SK-N-SH (cell line): ENCODE results near the gene MRAP2. TPM values are rescaled to one million over a fixed set of nuclear protein-coding genes. Genes with fewer than 3 reads are reported as not detected.

Source experiments
- CTCF ChIA-PET: fragments of 300-600, 350-600 bp; formaldehyde crosslinking; extraction: SDS; loops from one replicate; lab custom pipeline; 2021; lab: Yijun Ruan, JAX
- POLR2A ChIA-PET: fragments of 350-600 bp; sonication (Branson Sonifier 250); formaldehyde crosslinking; extraction: SDS; loops from one replicate; lab custom pipeline; 2020; ENCODE audit warnings: antibody characterized with exemption, inconsistent platforms; lab: Yijun Ruan, JAX
- DNase-seq: peaks from one replicate; pipeline ENCODE4 v3.0.0; 2012
- H2AFZ ChIP-seq: fragments of 200-600 bp; sonication (generic); 2 replicates; pipeline ENCODE4 v1.8.1; 2016; ENCODE audit warnings: antibody characterized with exemption, mild to moderate bottlenecking, low read depth
- H3F3A ChIP-seq: fragments of 200-600 bp; sonication (generic); replicated peaks from 2 replicates; pipeline ENCODE3; 2016; ENCODE audit warnings: antibody characterized with exemption, mild to moderate bottlenecking; ENCODE audit not compliant: insufficient read depth
- H3K27ac ChIP-seq, 2 experiments: fragments of 200-500 bp in 1 of 2; fragments of 200-600 bp in 1 of 2; sonication (Bioruptor generic) in 1 of 2; sonication (generic), shearing (Covaris generic) in 1 of 2; 2 replicates each; pipeline versions ENCODE4 v1.5.1 to v1.6.1; 2014 to 2016; ENCODE audit warnings: low read depth in 2 of 2, inconsistent platforms in 1 of 2, low read length in 1 of 2, mild to moderate bottlenecking in 1 of 2, mixed read lengths in 1 of 2
- H3K27me3 ChIP-seq: fragments of 200-600 bp; sonication (generic), shearing (Covaris generic); 2 replicates; pipeline ENCODE4 v1.6.1; 2016; ENCODE audit warnings: mixed run types; ENCODE audit not compliant: insufficient read depth
- H3K36me3 ChIP-seq, 2 experiments: fragments of 200-500 bp in 1 of 2; fragments of 200-600 bp in 1 of 2; sonication (Bioruptor generic) in 1 of 2; sonication (generic) in 1 of 2; replicated peaks in 1 of 2; 2 replicates each; pipeline versions ENCODE3 to v1.5.1; 2014 to 2016; ENCODE audit warnings: low read length in 1 of 2, mild to moderate bottlenecking in 1 of 2; ENCODE audit not compliant: insufficient read depth in 2 of 2, control insufficient read depth in 1 of 2
- H3K4me1 ChIP-seq, 2 experiments: fragments of 200-500 bp in 1 of 2; fragments of 200-600 bp in 1 of 2; sonication (Bioruptor generic) in 1 of 2; sonication (generic), shearing (Covaris generic) in 1 of 2; 2 replicates each; pipeline versions ENCODE4 v1.5.1 to v1.6.1; 2014 to 2016; ENCODE audit warnings: low read depth in 1 of 2, low read length in 1 of 2, mixed run types in 1 of 2; ENCODE audit not compliant: insufficient read depth in 2 of 2, control insufficient read depth in 1 of 2
- H3K4me2 ChIP-seq: fragments of 200-600 bp; sonication (generic), shearing (Covaris generic); 2 replicates; pipeline ENCODE4 v1.6.1; 2017; ENCODE audit warnings: mixed run types
- H3K4me3 ChIP-seq, 2 experiments: fragments of 200-500 bp in 1 of 2; fragments of 200-600 bp in 1 of 2; sonication (Bioruptor generic) in 1 of 2; sonication (generic), shearing (Covaris generic) in 1 of 2; 2 replicates each; pipeline versions ENCODE4 v1.5.1 to v1.8.1; 2014 to 2016; ENCODE audit warnings: low read depth in 2 of 2, inconsistent platforms in 1 of 2, low read length in 1 of 2, mild to moderate bottlenecking in 1 of 2, mixed read lengths in 1 of 2, moderate library complexity in 1 of 2
- H3K79me2 ChIP-seq: fragments of 200-600 bp; sonication (generic); 2 replicates; pipeline ENCODE4 v1.8.1; 2017; ENCODE audit warnings: mild to moderate bottlenecking; ENCODE audit not compliant: insufficient read depth
- H3K9ac ChIP-seq: fragments of 200-600 bp; sonication (generic); 2 replicates; pipeline ENCODE4 v1.6.1; 2017; ENCODE audit warnings: mixed run types
- H3K9me2 ChIP-seq: fragments of 200-600 bp; sonication (generic); 2 replicates; pipeline ENCODE4 v1.6.1; 2017; ENCODE audit warnings: mixed run types
- H3K9me3 ChIP-seq: fragments of 200-600 bp; sonication (generic); 2 replicates; pipeline ENCODE4 v1.6.1; 2017; ENCODE audit warnings: mixed run types, mild to moderate bottlenecking, moderate library complexity
- H4K20me1 ChIP-seq: fragments of 200-600 bp; sonication (generic); 2 replicates; pipeline ENCODE4 v1.6.1; 2017; ENCODE audit warnings: mild to moderate bottlenecking, mixed run types; ENCODE audit not compliant: insufficient read depth
- CHD2 ChIP-seq: fragments of 150-350 bp; IDR thresholded peaks from 2 replicates; pipeline ENCODE4 v1.6.1; 2018; ENCODE audit warnings: low read length; ENCODE audit not compliant: partially characterized antibody
- ELF1 ChIP-seq: IDR thresholded peaks from 2 replicates; pipeline ENCODE4 v1.4.0; 2012
- FOSL2 ChIP-seq: IDR thresholded peaks from 2 replicates; pipeline ENCODE4 v1.4.0; 2012; ENCODE audit warnings: low read depth, mild to moderate bottlenecking, moderate library complexity, borderline replicate concordance
- FOXJ3 ChIP-seq: sonication (generic); formaldehyde crosslinking; IDR thresholded peaks from 2 replicates; pipeline ENCODE4 v1.5.1; 2020; ENCODE audit warnings: mild to moderate bottlenecking, missing genetic modification reagents
- FOXM1 ChIP-seq: IDR thresholded peaks from 2 replicates; pipeline ENCODE4 v1.4.0; 2012; ENCODE audit warnings: low read depth, mild to moderate bottlenecking
- GABPA ChIP-seq: IDR thresholded peaks from 2 replicates; pipeline ENCODE4 v1.4.0; 2012; ENCODE audit warnings: low read depth, mild to moderate bottlenecking
- MEF2A ChIP-seq: IDR thresholded peaks from 2 replicates; pipeline ENCODE4 v1.4.0; 2012; ENCODE audit warnings: low read depth, borderline replicate concordance
- POLR2AphosphoS5 ChIP-seq: IDR thresholded peaks from 2 replicates; pipeline ENCODE4 v1.6.1; 2012; ENCODE audit warnings: low read depth, low read length
- RCOR1 ChIP-seq: fragments of 150-350 bp; IDR thresholded peaks from 2 replicates; pipeline ENCODE4 v1.6.1; 2017; ENCODE audit warnings: antibody characterized with exemption, low read length
- REST ChIP-seq: IDR thresholded peaks from 2 replicates; pipeline ENCODE4 v1.6.1; 2012; ENCODE audit warnings: mild to moderate bottlenecking, low read depth, low read length, moderate library complexity
- RXRA ChIP-seq: IDR thresholded peaks from 2 replicates; pipeline ENCODE4 v1.4.0; 2012; ENCODE audit warnings: low read depth, mild to moderate bottlenecking, borderline replicate concordance
- TAF1 ChIP-seq: IDR thresholded peaks from 2 replicates; pipeline ENCODE4 v1.6.1; 2012; ENCODE audit warnings: low read depth, mild to moderate bottlenecking, low read length, moderate library complexity, borderline replicate concordance
- TCF12 ChIP-seq: IDR thresholded peaks from 2 replicates; pipeline ENCODE4 v1.4.0; 2012
- TEAD4 ChIP-seq: IDR thresholded peaks from 2 replicates; pipeline ENCODE4 v1.4.0; 2012; ENCODE audit warnings: mild to moderate bottlenecking, borderline replicate concordance; ENCODE audit not compliant: insufficient read depth
- USF1 ChIP-seq: IDR thresholded peaks from 2 replicates; pipeline ENCODE4 v1.4.0; 2012; ENCODE audit warnings: low read depth, borderline replicate concordance
- ZBTB33 ChIP-seq: IDR thresholded peaks from 2 replicates; pipeline ENCODE4 v1.4.0; 2012; ENCODE audit warnings: low read depth, borderline replicate concordance
- WGBS: methylation state at CpG from one replicate; pipeline ENCODE4 v1.1.6; 2017; ENCODE audit warnings: low lambda C conversion rate; 5-methylcytosine and 5-hydroxymethylcytosine counted together
- polyA plus RNA-seq, 3 experiments: library from polyadenylated mRNA; depleted of rRNA; stranded (reverse); fragments of >200 nt; gene quantifications; 2 replicates each; pipeline ENCODE4 v1.2.3, GENCODE V29; 2012

Gene MRAP2
- polyA plus RNA-seq, 1 of the 3 experiments (the other 2 are of a cell fraction), result 0.12 TPM

GRCh38 chr6:84003654-84004053 is 29.9 kb upstream of the MRAP2 start:
- H3K4me1 ChIP-seq, result peaks cover 0 to 12% of the 10 kb centered on the region in 2 experiments; a peak in 2 of 4 replicates
- H3K36me3 ChIP-seq, result no peaks in the 10 kb centered on the region
- no peak for TF ChIP-seq TEAD4
- TF ChIP-seq FOXM1, result no peak
- TF ChIP-seq USF1, result no peak
- no peak for TF ChIP-seq RXRA
- TF ChIP-seq FOXJ3 (CRISPR knock-in tag), result no peak
- no peak for TF ChIP-seq CHD2
- no peak for TF ChIP-seq RCOR1
- no peak for TF ChIP-seq FOSL2
- no peak for TF ChIP-seq POLR2AphosphoS5
- TF ChIP-seq MEF2A, result no peak
- TF ChIP-seq TCF12, result no peak
- TF ChIP-seq GABPA, result no peak
- no peaks in the 10 kb centered on the region for H3K27me3 ChIP-seq
- DNase-seq, result no peak
- no peak overlapping the region for H2AFZ ChIP-seq
- ChIA-PET POLR2A (no interaction called here), CTCF (no interaction called here)
- no peaks in the 10 kb centered on the region for H3K9me3 ChIP-seq
- no peak overlapping the region for H3K27ac ChIP-seq
- H3F3A ChIP-seq, result no peaks in the 10 kb centered on the region
- H3K9ac ChIP-seq, result no peak overlapping the region
- H3K9me2 ChIP-seq, result no peaks in the 10 kb centered on the region
- no peaks in the 10 kb centered on the region for H3K79me2 ChIP-seq
- H4K20me1 ChIP-seq, result no peaks in the 10 kb centered on the region
- WGBS, result 61% methylated on average over 4 of the region's 4 CpGs
- H3K4me3 ChIP-seq, result no peak overlapping the region
- no peak overlapping the region for H3K4me2 ChIP-seq

- no peak for TF ChIP-seq GABPA
- TF ChIP-seq TAF1, result no peak
- no peak for TF ChIP-seq ZBTB33
- no peak for TF ChIP-seq FOSL2
- TF ChIP-seq POLR2AphosphoS5, result no peak
- no peak for TF ChIP-seq RXRA
- TF ChIP-seq FOXM1, result no peak
- no peak for TF ChIP-seq REST
- no peak for TF ChIP-seq ELF1
- TF ChIP-seq CHD2, result no peak
- Histone ChIP-seq H3K9ac (no peak overlapping the region), H3F3A (no peaks in the 10 kb centered on the region), H3K36me3 (no peaks in the 10 kb centered on the region), H3K9me3 (no peaks in the 10 kb centered on the region), H3K4me2 (no peak overlapping the region), H3K9me2 (no peaks in the 10 kb centered on the region), H4K20me1 (no peaks in the 10 kb centered on the region), H3K27me3 (no peaks in the 10 kb centered on the region), H2AFZ (no peak overlapping the region), H3K27ac (no peak overlapping the region), H3K79me2 (no peaks in the 10 kb centered on the region), H3K4me3 (no peak overlapping the region), H3K4me1 (peaks cover 0 to 1% of the 10 kb centered on the region in 2 experiments; a peak in 1 of 4 replicates)
- 50% methylated on average over 5 of the region's 5 CpGs for WGBS
- no peak for DNase-seq
- ChIA-PET POLR2A (no interaction called here), CTCF (no interaction called here)
These were observed 25.7 kb upstream of the MRAP2 start for GRCh38 chr6:84007871-84008270.
